GM19023 (cell line): ENCODE results near the gene ZBP1.

Source experiments
- ATAC-seq: cut with Tn5 transposase; IDR thresholded peaks from one replicate; pipeline ENCODE4 v1.9.1; 2021; ENCODE audit warnings: mild to moderate bottlenecking, moderate library complexity; ENCODE audit not compliant: unreplicated experiment

The ZBP1 gene

DNA sequence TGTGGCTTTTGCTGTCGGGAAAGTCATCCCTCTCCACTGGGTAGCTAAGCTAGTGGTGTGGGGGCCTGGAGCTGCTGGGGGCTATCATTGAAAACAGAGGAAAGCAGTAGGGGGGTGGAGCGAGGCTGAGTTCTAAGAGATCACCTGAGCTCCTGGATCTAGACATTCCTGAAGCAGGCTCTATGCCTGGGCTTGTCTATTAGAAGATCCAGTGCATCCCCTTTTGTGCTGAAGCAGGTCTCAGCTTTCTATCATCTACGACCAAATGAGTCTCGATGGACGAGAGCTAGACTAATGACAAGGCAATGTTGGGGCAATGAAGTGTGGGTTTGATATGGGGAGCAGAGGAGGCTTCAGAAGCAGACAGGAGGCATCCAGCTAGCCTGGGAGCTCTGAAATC is 18.5 kb downstream of the ZBP1 start:
- no peak for ATAC-seq

DNA sequence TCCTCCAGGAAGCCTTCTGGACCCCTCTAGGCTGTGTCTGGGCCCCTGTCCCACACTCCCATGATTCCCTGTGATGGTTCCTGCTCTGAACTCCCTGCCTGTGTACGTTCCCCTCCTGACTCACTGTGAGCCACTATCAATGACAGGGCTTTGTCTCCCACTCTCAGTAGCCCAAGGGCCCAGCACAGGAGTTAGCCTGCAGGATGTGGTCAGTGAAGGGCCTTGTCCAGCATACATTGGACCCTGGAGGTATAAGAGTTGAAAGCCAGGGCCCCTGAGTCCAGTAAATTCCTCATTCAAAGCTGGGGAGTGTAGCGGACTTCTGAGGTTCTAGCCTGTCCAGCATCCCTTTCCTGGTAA is 19.0 kb downstream of the ZBP1 start:
- ATAC-seq, result no peak

DNA sequence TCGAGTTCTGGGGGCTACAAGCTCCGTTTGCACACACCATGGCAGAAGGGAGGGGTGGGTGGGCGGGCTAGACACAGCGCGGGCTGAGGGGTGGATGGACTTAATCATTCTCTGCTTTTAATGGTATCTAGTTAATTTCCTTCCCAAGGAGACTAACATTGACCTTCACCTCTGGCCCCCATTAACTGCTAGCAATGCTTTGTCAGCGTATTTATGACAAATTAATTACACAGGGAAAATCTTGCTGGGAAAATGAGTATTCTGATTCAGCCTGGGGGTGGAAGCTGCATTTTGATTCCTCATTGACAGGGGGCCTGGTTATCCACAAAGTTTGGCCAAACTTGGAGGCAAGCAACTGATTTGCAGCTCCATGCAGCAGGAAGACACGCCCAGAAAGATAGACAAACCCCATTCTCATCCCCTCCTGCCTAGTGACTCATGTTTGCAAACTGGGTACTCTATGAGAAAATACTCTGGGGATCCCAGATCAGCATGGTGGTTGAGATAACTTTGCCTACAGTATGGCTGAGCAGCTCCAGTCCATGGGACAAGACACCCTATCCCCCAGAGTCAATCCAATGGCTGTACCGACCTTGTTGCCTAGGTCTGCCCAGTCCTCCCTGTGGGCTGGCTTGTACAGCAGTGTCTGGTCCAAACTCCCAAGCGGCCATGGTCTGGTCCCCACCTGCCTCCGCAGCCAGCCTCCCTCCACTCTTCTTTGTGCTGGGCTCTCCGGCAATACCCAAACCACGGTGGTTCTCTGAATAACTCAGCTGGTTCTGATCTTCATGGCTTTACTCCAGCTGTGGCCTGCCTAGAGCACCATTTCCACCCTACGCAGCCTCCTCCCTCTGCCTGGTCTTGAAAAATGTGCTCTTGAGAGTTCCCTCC is 19.7 kb downstream of the ZBP1 start:
- ATAC-seq, result peak; percentile 42

DNA sequence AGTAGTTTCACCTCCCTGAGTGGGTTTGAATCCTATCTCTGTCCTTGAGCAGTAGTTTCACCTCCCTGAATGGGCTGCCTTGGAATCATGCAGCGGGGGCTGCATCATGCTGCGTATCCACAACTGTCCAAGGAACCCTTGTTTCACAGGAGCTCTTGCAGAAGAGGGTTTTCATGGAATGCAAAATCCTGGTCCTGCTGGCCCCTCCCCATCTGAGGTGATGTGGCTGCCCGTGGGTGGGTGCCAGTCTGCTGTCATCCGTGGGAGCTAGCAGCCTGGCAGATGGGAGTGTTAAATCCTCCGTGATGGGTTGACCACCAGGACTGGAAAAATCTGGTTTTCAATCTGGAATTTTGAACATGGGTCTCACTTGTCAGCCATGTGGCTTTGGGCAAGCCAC is 21.7 kb downstream of the ZBP1 start:
- ATAC-seq, result no peak

DNA sequence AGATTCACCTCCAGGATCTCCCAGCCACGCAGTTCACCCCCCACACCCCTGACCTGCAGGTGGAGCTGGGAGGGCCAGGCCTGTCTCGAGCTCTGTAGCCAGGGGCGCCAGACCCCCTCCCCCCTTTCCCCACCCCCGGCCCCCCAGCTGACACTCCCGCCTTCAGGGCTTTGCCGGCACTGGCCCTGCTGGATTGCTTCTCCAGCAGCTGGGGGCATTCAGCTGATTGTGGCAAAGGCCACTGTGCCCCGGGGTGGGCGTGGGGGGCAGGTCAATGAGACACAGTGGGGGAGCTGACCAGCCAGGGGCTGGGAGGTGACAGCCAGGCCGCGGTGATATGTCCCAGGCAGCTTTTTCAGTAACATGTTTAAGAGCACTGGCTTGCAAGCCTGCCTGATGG is 22.2 kb downstream of the ZBP1 start:
- ATAC-seq, result no peak

DNA sequence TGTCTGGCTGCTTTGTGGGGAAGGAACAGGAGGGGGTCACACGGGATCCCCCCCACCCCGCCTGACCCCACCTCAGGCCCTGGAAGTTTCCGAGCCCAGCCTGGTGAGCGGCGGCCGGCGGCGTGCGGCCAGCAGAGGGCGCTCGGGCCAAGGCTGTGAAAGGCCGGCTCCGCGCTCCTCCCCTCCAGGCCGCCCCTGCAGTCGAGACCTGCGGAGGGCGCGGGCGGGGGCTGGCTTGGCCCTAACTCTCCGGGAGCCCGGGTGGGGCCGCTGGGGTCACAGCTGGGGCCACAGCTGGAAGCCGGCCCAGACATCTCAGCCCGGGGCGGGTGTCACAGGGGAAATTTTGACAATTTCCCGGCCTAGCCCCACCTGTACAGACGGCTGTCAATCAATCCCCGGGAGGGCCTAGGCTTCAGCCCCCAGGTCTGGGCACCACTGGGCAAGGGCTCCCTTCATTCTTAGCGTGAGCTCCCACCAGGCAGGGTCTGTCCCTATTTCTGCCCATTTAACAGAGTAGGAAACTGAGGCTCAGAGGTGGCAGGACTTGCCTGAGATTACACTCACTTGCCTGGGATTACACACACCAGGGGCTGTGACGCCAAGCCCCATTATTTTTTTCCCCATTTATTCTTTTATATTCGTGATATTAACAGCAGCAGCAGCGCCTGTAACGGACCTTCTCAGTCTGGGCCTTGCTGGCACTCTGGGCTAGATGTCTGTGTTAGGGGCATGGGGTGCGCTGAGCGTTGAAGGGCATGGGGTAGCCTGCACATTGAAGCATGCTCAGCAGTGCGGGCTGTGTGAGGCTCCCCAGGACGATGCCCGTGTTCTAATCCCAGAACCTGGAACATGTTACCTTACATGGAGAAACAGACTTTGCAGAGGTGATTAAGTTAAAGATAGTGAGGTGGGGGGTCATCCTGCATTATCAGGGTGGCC is 23.0 kb downstream of the ZBP1 start:
- peak; percentile 53 for ATAC-seq

DNA sequence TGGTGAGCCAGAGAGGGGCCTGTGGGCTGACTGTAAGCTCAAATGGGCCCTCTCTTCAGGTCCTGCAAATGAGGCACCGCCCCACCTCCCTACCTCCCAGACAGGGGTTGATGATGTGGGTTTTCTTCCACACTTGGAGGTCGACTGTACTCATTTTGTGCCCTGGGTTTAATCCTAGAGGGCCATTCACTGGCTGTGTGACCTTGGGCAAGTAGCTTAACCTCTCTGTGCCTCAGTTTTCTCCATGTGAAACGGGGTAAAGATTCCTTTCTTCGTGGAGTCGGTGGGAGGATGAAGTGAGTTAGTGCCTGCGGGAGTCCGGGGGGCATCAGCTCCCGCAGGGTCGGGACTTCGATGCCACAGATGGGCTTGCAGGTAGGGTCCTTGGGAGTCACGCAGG is 23.9 kb downstream of the ZBP1 start:
- no peak for ATAC-seq

DNA sequence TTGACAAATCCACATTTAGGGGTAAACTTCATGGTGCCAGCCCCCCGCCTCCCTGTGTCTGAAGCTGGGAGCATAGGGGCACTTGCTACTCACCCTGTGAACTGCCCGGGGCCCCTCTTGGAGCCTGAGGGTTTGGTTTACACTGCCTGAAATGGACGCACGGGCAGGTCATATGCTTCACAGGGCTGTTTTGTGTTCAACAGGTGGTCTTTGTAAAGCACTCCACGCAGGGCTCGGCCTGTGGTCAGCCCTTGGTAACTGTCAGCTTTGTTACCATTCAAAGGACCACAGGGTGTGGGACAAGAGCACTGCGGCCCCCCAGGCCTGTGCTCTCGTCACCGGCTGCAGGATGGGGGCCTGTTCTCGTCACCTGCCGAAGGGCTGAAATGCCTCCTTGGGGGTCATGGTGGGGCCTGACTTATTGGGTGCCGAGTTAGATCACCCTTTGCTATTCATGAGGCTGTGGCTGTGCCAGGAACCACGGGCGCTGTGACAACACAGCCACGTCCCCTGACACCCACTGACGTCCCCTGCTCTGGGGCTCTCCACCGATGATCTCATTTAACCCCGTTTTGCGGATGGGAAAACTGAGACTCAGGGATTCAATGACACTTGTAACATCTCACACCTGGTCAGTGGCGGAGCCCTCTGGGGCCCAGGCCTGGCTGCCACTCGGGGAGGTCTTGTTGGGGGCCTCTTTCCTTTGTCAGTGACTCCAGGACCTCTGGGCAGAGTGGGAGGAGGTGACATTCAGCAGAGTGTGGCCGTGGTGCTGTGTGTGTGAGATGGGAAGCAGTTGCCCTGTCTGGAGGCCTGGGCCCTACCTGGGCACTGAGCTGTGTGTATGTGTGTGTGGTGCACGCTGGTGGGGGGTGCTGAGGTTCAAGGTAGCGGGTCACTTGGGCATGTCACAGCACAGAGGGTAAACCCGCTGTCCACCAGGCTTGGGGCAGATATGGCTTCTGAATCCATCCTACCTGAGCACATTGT is 24.9 kb downstream of the ZBP1 start:
- ATAC-seq, result no peak

DNA sequence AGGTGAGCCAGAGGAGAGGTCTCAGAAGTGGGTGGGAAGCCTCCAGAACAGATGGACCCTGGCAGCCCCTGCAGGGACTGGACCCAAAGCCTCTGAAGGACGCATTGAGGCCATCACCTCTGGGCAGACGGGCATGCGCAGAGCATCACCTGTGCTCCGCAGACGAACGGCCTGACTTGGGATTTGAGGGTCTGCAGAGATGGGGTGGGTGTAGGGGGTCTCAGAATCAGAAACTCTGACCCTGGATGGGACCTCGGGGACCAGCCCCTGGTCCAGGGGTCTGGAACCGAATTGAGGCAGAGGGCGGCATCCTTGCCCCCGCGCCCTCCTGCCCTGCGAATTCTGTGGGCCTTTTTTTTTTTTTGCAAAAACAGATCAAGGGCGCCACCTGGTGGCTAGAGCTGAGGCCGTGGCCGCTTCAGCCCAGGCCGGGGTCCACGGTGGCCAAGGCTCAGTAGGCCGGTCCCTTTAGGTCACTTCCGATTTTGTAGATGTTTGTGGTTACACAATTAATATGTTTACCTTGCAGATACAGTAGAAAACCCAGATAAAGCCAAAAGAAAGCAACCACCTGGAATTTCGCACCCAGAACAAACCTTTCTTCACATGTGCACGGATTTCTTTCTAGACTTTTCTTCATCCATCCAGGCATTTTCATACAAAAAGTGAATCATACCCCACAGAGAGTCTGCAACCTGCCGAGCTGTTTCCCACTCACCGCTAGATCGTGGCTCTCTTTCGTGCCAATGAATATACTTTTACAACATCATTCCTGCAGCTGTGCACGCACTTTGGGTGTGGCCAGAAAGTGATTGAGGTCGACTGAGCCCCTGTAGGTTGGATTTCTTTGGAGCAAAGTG is 25.9 kb downstream of the ZBP1 start:
- ATAC-seq, result no peak

DNA sequence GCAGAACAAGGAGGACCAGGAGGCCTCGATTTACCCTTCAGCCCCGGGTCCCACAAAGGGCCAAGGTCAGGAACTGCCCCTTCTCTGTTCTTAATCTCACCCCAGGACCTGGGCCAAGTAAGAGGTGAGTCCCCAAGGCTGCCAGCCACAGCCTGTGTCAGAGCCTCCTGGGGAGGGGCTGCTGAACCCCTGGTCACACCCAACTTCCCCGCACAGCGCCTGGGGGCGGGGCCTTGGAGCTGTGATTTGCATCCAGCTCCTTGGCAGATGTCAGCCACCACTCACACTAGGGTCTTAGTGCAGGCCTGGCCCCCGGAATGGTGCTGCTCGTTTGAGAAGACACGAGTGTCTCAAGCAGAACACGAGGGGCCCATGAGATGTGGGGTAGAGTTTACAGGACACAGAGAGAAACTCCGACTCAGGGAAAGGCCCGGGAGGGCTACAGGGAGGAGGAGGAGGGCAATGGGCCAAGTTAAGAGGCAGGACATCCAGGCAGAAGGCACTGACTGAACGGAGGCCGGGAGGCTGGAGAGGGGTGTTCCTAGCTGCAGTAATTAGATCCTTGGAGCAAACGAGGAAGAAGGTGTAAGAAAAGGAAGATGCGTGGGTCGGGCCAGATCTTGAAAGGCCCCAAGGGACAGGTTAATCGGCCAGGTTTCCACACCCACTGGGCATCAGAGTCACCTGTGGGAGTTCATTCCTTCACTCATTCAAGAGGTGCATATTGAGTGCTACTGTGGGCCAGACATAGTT is 26.9 kb downstream of the ZBP1 start:
- ATAC-seq, result no peak

DNA sequence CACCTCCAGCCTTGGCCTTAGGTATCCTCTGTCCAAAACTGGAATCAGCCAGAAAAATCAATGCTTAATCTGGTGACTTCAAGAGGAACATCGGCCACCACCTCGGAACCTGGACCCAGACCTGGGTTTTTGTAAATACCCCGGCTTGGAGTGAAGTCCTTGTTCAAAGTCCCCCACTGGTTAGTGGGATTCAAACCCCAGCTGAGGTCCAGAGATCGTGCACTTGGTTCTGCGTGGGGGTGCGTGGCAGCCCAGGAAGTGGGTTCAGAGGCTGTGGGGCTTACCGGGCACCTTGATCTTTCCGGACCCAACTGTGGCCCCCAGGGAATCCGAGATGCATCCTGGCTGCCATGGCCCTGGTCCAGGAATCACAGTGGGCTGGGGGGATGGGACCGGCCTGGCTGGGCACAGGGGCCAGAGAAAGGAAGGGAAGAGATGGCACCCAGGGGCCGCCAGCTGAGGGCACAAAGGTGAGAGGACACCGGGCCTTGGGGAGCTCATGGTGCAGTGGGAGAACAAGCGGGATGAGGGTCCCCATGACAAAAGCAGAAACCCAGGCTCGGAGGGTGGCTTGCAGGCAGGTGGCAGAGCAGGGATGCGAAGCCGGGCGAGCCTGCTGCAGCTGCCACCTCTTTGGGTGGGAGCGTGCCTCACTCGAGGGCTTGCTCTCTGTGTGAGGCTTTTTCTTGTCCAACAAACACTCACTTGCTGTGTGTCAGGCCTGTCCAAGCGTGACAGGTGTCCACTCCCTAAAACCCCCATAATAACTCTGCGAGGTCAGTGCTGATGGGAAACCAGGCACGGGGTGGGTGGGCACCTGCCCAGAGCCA is 27.7 kb downstream of the ZBP1 start:
- ATAC-seq, result no peak

DNA sequence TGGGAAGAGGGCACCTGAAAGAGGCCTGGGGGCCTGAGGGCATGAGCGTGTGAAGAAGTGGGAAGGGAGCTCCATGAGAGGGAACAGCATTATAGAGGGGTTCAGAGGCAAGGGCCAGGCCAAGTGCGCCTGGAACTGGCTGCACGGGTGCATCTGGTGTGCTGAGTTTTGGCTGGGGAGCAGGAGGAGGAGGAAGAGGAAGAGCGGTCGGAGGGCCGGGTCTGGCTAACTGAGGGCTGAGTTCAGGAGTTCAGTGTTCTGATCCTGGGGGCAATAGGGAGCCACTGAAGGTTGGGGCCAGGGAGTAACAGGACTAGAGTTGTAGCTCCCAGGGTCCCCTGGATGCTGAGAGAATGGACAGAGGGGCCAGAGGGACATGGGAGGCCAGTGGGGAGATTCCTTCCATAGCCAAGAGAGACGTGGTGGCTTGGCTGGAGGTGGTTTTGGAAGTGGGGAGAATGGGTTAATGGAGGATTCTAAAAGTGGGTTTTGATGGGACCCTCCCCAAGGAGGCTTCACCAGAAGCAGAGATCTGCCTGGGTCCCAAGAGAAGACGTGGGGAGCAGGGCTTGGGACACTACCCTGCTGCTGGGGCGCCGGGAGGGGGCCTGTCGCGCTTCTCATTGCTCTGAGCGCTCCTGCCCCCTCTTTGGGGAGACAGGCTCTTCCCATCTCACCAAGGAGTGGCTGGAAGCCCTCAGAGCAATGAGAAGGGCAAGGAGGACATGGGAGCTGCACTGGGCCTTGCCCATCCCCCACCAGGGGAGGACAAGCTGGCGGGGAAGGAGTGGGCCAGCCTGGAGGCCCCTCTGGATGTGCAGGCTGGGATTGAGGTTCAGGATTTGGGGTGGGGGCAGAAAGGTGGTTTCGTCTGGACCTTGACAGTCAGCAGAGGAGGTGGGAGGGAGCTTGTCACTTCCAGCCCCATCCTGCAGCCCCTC is 28.7 kb downstream of the ZBP1 start:
- ATAC-seq, result no peak

DNA sequence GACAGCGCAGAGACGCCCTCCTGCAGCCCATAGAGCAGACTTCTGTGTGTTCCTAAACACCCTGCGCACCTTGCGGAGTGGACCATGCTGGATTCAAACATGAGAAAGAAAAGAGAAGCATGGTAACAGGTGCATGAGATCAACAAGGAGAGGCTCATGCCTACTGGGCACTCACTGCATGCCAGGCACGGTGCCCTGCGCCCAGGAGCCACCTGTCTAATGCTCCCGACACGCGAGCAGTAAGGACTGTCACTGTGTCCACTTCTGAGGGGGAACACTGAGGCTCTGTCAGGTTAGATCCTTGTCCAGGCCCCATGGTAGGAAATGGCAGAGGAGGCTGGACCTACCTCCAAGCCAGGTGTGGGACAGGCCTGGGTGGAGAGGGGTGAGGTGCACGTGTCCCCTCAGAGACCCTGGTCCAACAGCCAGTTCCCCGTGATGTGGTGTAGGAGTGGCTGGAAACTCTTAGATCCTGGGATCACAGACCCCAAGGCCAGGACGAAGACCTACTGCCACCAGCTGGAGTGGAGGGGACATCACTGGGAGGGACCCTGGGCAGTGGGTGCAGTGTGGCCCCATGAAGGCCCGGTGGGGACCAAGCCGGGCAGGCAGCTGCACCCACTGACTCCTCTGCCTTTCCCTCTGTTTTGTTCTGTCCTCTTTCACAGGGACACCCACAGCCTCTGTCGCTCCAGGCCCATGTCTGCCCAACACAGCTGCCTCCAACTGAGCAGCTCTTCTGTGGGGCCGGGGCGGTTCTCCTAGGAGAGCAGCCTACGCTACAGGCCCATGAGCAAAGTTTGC is 29.5 kb downstream of the ZBP1 start:
- no peak for ATAC-seq

DNA sequence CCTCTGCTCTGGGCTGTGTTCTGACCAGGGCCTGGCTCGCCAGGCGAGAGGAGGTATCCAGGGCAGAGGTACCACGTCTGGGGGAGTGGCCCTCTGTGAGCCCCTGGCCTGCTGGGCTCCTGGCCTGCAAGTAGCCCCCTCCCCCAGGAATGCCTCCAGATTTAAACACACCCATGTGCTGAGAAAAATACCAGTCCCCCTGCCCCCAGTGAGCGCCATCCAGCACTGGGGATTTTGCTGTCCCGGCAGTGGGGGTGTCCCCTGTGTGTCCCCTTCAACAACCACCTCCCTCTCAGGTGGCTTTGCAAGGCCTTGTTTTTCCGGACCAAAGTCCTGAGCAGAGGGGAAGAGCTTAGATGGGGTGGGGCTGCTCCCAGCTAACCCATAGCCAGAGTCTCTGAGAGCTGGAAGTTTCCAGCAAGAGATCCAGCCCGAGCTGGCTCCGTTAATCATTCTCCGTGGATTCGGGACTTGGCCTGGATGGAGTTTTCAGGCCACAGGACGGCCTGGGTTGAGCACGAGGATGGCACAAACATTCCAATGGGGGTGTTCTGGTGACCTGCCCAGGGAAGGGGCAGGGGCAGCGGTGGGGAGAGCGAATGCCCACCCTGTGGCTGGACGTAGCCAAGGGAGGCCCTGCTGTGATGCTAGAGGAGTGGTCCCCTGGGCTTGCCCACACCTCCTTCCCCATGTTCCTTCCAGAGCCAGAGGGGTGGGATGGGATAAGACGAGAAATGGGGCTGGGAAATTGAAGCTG is 30.3 kb downstream of the ZBP1 start:
- ATAC-seq, result no peak

DNA sequence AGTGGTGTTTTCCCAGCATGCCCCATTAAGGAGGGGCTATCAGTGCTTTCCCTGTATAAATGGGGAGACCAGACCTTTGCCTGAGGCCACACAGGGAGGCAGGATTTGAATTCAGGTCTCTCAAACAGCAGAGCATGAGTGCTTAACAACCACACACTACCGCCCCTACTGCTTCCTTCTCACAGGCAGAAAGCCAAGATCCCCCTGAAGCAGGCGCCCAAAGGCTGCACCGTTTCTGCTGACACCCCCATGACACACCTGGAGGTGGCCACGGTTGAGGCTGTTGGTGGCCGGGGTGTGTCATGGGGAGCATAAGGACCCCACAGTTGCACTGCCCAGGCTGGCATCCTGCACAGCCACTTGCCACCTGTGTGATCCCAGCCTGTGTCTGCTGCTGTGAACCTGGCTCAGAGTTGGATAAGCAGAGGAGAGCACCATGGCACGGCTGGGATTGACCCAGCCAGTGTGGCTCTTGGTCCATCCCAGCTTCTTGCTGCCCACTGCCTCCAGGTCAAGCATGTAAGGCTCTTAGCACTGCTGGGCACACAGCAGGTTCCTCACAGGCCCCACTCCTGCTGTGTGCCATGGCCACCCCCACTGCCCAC is 31.0 kb downstream of the ZBP1 start:
- ATAC-seq, result no peak
